ENCODE data around the gene SLIT1. TPM values are rescaled to one million over a fixed set of nuclear protein-coding genes. Genes with fewer than 3 reads are reported as not detected.

The SLIT1 gene
- total RNA-seq, 6 experiments from 2014 or later: 0.04 to 0.29 (median 0.12) TPM; not detected in 1

- intact Hi-C loops (cut with DNase I): no loop called here
- no CpG with 5 or more reads among the region's 10 CpGs for WGBS (ENCODE audit: insufficient coverage, low coverage, low lambda C conversion rate, missing lambda C conversion rate)
- H3K4me3 ChIP-seq: no peak overlapping the region
- TF ChIP-seq CTCF (IDR thresholded peaks at IDR 0.05) (no peak), POLR2A (IDR thresholded peaks at IDR 0.05) (no peak)
- H3K27ac ChIP-seq: no peak overlapping the region
- no peaks in the 10 kb centered on the region for H3K9me3 ChIP-seq
- H3K27me3 ChIP-seq: peaks cover 0 to 9% of the 10 kb centered on the region in 2 donors
- peaks cover 0 to 7% (median 0%) of the 10 kb centered on the region in 4 donors for H3K4me1 ChIP-seq
- ATAC-seq (no peak), DNase-seq (peak in 1 of 3 donors; percentile 42)
- H3K36me3 ChIP-seq: no peaks in the 10 kb centered on the region
These were observed 4.8 kb downstream of the SLIT1 start for GRCh38 chr10:97180986-97181385.

GRCh38 chr10:97180363-97180755, 5.4 kb downstream of the SLIT1 start:
- peaks cover 0 to 5% of the 10 kb centered on the region in 2 donors for H3K27me3 ChIP-seq
- H3K27ac ChIP-seq: no peak overlapping the region
- no peak for TF ChIP-seq CTCF (IDR thresholded peaks at IDR 0.05)
- no peak for TF ChIP-seq POLR2A (IDR thresholded peaks at IDR 0.05)
- DNase-seq (peak in 1 of 3 donors; percentile 4), ATAC-seq (no peak)
- no peak overlapping the region for H3K4me3 ChIP-seq
- intact Hi-C loops (cut with DNase I): no loop called here
- WGBS (ENCODE audit: insufficient coverage, low coverage, low lambda C conversion rate, missing lambda C conversion rate): 61% methylated on average over 5 of the region's 8 CpGs
- no peaks in the 10 kb centered on the region for H3K36me3 ChIP-seq
- H3K4me1 ChIP-seq: peaks cover 0 to 3% (median 0%) of the 10 kb centered on the region in 4 donors
- no peaks in the 10 kb centered on the region for H3K9me3 ChIP-seq

GRCh38 chr10:97179731-97180362, 5.9 kb downstream of the SLIT1 start:
- no peaks in the 10 kb centered on the region for H3K36me3 ChIP-seq
- H3K9me3 ChIP-seq: no peaks in the 10 kb centered on the region
- DNase-seq (peak in 1 of 3 donors; percentile 44), ATAC-seq (no peak)
- no peak overlapping the region for H3K4me3 ChIP-seq
- TF ChIP-seq POLR2A (IDR thresholded peaks at IDR 0.05) (no peak), CTCF (IDR thresholded peaks at IDR 0.05) (no peak)
- H3K27me3 ChIP-seq: no peaks in the 10 kb centered on the region
- H3K27ac ChIP-seq: no peak overlapping the region
- no peaks in the 10 kb centered on the region for H3K4me1 ChIP-seq
- intact Hi-C loops (cut with DNase I): no loop called here
- 31% methylated on average over 9 of the region's 26 CpGs for WGBS (ENCODE audit: insufficient coverage, low coverage, low lambda C conversion rate, missing lambda C conversion rate)

GRCh38 chr10:97179311-97179710, 6.4 kb downstream of the SLIT1 start:
- WGBS (ENCODE audit: insufficient coverage, low coverage, low lambda C conversion rate, missing lambda C conversion rate): 47% methylated on average over 5 of the region's 6 CpGs
- TF ChIP-seq POLR2A (IDR thresholded peaks at IDR 0.05) (no peak), CTCF (IDR thresholded peaks at IDR 0.05) (no peak)
- DNase-seq (no peak), ATAC-seq (no peak)
- no peaks in the 10 kb centered on the region for H3K36me3 ChIP-seq
- intact Hi-C loops (cut with DNase I): no loop called here
- no peak overlapping the region for H3K27ac ChIP-seq
- no peak overlapping the region for H3K4me3 ChIP-seq
- no peaks in the 10 kb centered on the region for H3K27me3 ChIP-seq
- no peaks in the 10 kb centered on the region for H3K4me1 ChIP-seq
- no peaks in the 10 kb centered on the region for H3K9me3 ChIP-seq
